ENCODE results near the gene CASZ1.

The CASZ1 gene

GRCh38 chr1:10800778-10801177 is 4.3 kb upstream of the CASZ1 start:
- Histone ChIP-seq H3K27ac (no peak overlapping the region), H3K4me3 (no peak overlapping the region)

GRCh38 chr1:10799726-10800125 is 3.3 kb upstream of the CASZ1 start:
- Histone ChIP-seq H3K4me3 (no peak overlapping the region), H3K27ac (no peak overlapping the region)

GRCh38 chr1:10795276-10796021 is 997 bp downstream of the CASZ1 start:
- Histone ChIP-seq H3K27ac (peak overlapping the region; percentile 7 to 93 (median 80)), H3K4me3 (peak overlapping the region; percentile 48 to 73 (median 55))

- H3K4me3 ChIP-seq: peak overlapping the region; percentile 48 to 73 (median 55)
- H3K27ac ChIP-seq: peak overlapping the region; percentile 7 to 93 (median 80)
Observed at GRCh38 chr1:10794724-10795275, 1.6 kb downstream of the CASZ1 start.

GRCh38 chr1:10793129-10793651 is 3.3 kb downstream of the CASZ1 start:
- peak overlapping the region; percentile 48 to 73 (median 55) for H3K4me3 ChIP-seq
- peak overlapping the region in 17 of 21 experiments; percentile 70 to 93 (median 85) for H3K27ac ChIP-seq

GRCh38 chr1:10791105-10791951 is 5.1 kb downstream of the CASZ1 start:
- peak overlapping the region in 13 of 21 experiments; percentile 5 to 77 (median 47) for H3K27ac ChIP-seq
- no peak overlapping the region for H3K4me3 ChIP-seq

GRCh38 chr1:10789803-10790702 is 6.4 kb downstream of the CASZ1 start:
- Histone ChIP-seq H3K4me3 (no peak overlapping the region), H3K27ac (peak overlapping the region in 10 of 21 experiments; percentile 0 to 77 (median 40))

- Histone ChIP-seq H3K27ac (peak overlapping the region in 7 of 21 experiments; percentile 0 to 63 (median 60)), H3K4me3 (no peak overlapping the region)
Observed at GRCh38 chr1:10789047-10789791, 7.2 kb downstream of the CASZ1 start.

GRCh38 chr1:10788592-10789006 is 7.8 kb downstream of the CASZ1 start:
- H3K4me3 ChIP-seq: no peak overlapping the region
- H3K27ac ChIP-seq: peak overlapping the region in 7 of 21 experiments; percentile 0 to 63 (median 60)

GRCh38 chr1:10787286-10787685 is 9.2 kb downstream of the CASZ1 start:
- Histone ChIP-seq H3K27ac (peak overlapping the region in 6 of 21 experiments; percentile 8 to 67 (median 47)), H3K4me3 (no peak overlapping the region)

GRCh38 chr1:10785728-10786638 is 10.5 kb downstream of the CASZ1 start:
- Histone ChIP-seq H3K27ac (peak overlapping the region in 5 of 21 experiments; percentile 9 to 62 (median 24)), H3K4me3 (no peak overlapping the region)

GRCh38 chr1:10784998-10785727 is 11.3 kb downstream of the CASZ1 start:
- peak overlapping the region in 3 of 21 experiments; percentile 9 to 52 (median 10) for H3K27ac ChIP-seq

GRCh38 chr1:10782491-10783244 is 13.8 kb downstream of the CASZ1 start:
- H3K4me3 ChIP-seq: no peak overlapping the region
- peak overlapping the region in 2 of 21 experiments; percentile 4 to 89 for H3K27ac ChIP-seq

More at GRCh38 chr1:10784998-10785727, 11.3 kb downstream of the CASZ1 start:
- H3K4me3 ChIP-seq: no peak overlapping the region

GRCh38 chr1:10781137-10781536 is 15.3 kb downstream of the CASZ1 start:
- H3K27ac ChIP-seq: peak overlapping the region in 15 of 21 experiments; percentile 11 to 89 (median 66)

GRCh38 chr1:10779841-10780240 is 16.6 kb downstream of the CASZ1 start:
- Histone ChIP-seq H3K4me3 (no peak overlapping the region), H3K27ac (peak overlapping the region in 19 of 21 experiments; percentile 17 to 89 (median 77))

More at GRCh38 chr1:10781137-10781536, 15.3 kb downstream of the CASZ1 start:
- no peak overlapping the region for H3K4me3 ChIP-seq

GRCh38 chr1:10779201-10779600 is 17.2 kb downstream of the CASZ1 start:
- H3K27ac ChIP-seq: peak overlapping the region in 20 of 21 experiments; percentile 40 to 93 (median 76)
- no peak overlapping the region for H3K4me3 ChIP-seq

All from skin epidermis (tissue), 12 donors.